ENCODE measurements around the gene C1orf115.

The C1orf115 gene

DNA sequence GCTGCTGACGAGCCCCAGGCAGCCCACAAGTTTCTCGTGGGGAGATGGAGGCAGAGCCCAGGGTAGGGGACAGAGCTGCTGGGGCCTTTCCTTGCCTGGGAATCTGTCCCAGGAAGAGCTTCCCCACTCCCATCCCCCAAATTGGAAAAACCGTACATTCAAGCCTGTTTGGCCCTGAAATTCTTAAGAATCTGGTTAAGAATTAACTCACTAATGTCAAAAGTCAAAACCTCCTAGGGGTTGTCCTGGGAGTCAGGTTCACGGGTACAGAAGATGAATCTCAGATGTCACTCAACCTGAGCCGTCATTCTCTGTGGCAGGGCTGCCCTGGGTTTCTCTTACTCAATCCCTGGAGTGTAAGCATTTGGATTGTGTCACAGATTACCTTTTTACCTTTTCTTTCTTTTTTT lies 8.4 kb downstream of the C1orf115 start:
- TF ChIP-seq, protein P1, sequence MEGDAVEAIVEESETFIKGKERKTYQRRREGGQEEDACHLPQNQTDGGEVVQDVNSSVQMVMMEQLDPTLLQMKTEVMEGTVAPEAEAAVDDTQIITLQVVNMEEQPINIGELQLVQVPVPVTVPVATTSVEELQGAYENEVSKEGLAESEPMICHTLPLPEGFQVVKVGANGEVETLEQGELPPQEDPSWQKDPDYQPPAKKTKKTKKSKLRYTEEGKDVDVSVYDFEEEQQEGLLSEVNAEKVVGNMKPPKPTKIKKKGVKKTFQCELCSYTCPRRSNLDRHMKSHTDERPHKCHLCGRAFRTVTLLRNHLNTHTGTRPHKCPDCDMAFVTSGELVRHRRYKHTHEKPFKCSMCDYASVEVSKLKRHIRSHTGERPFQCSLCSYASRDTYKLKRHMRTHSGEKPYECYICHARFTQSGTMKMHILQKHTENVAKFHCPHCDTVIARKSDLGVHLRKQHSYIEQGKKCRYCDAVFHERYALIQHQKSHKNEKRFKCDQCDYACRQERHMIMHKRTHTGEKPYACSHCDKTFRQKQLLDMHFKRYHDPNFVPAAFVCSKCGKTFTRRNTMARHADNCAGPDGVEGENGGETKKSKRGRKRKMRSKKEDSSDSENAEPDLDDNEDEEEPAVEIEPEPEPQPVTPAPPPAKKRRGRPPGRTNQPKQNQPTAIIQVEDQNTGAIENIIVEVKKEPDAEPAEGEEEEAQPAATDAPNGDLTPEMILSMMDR (IDR thresholded peaks at IDR 0.05; ENCODE audit: insufficient read depth, low read depth, low read length, missing control alignments): no peak
- no peak for DNase-seq (ENCODE audit: low read depth)
- H3K4me3 ChIP-seq (ENCODE audit: low read length): no peak overlapping the region

DNA sequence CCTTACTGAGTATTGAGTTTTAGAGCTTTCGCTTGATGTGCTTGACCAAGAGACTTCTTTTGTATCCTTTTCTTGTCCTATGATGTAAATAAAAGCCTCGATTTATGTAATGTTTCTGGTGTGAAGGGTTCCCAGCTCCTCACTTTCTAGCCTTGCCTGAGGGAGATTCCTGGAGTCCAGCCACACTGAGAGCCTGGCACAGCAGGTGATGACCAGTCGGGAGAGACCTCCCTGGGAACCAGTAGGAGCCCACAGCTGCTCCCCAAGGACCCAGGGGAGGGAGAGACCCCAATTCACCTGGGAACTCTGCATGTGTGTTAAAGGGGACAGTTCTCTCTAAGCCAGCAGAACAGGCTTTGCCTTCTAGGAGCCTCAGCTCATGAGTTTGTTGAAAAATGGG lies 8.9 kb downstream of the C1orf115 start:
- no peak for DNase-seq (ENCODE audit: low read depth)
- TF ChIP-seq, protein P1 (IDR thresholded peaks at IDR 0.05; ENCODE audit: insufficient read depth, low read depth, low read length, missing control alignments): no peak
- no peak overlapping the region for H3K4me3 ChIP-seq (ENCODE audit: low read length)

DNA sequence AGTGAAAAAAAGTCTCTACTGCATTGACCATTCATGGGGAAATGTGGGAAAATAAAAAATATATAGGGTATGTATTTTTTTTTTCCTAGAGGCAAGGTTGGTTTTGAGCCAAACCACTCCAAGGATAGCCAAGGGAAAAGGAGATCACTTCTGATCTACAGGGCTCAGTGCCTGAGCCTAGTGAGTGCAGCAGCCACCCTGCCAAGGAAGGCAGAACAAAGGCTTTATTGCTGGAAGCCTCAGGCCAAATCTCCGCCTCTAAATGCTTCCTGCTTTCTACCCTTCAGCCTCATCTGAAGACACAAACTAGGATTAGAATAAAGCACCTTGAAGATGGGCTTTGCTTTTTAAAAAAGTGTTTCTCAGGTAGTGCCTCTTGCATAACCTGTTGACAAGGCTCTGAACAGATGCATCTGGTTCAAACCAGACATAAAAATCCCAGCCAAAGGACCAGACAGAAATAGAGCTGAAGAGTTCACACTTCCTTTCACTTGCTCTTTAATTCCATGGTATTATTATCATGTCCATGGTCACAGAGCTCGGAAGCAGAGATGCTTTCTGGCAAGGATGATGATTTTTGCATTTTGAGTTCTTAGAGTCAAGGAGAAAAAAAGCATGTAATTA lies 10.5 kb downstream of the C1orf115 start:
- peak; percentile 25 for DNase-seq (ENCODE audit: low read depth)
- TF ChIP-seq, protein P1 (IDR thresholded peaks at IDR 0.05; ENCODE audit: insufficient read depth, low read depth, low read length, missing control alignments): no peak
- H3K4me3 ChIP-seq (ENCODE audit: low read length): no peak overlapping the region

DNA sequence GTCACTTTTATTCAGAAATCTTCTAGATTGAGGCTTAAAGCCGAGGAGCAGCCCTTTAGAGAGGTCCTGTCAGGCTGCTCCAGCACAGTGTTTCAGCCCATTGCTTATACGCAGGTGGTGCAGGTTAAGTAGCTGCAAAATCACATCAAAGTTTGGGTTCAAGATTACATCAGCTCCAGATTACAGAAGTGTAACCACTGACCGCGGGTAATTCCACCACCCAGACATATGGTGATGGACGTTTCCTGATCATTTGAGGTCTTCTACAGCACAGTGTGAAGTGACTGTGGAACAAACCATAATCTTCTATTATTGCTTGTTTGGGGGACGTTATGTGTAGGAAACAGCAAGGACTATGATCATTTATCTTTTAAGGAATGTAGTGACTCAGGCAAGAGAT lies 11.8 kb downstream of the C1orf115 start:
- no peak overlapping the region for H3K4me3 ChIP-seq (ENCODE audit: low read length)
- DNase-seq (ENCODE audit: low read depth): no peak
- TF ChIP-seq, protein P1 (IDR thresholded peaks at IDR 0.05; ENCODE audit: insufficient read depth, low read depth, low read length, missing control alignments): no peak

DNA sequence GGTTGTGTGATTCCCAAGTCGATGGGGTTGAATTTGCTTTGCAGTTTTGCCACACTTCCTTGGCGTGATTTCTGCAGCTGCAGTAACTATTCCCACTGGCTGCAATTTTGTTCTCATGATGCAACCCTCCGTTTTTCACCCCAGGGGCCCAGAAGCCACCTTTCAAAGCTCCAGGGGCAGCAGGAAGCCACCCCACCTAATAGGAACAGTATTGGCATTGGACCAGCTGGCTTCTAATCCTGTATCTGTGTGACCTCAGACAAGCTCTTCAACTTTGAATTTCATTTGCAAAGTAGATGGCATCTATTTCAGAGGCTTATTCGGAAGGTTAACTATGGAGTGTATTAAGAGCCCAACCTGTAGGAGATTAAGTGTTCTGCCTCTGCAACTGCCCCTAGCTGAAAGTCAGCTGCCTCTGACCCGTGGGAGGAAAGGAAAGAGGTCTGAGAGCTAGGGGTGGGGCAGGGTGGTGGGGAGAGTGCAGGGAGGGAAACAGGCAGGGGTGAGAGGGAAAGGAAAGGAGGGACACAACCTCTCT lies 12.6 kb downstream of the C1orf115 start:
- no peak overlapping the region for H3K4me3 ChIP-seq (ENCODE audit: low read length)
- TF ChIP-seq, protein P1 (IDR thresholded peaks at IDR 0.05; ENCODE audit: insufficient read depth, low read depth, low read length, missing control alignments): no peak
- no peak for DNase-seq (ENCODE audit: low read depth)

DNA sequence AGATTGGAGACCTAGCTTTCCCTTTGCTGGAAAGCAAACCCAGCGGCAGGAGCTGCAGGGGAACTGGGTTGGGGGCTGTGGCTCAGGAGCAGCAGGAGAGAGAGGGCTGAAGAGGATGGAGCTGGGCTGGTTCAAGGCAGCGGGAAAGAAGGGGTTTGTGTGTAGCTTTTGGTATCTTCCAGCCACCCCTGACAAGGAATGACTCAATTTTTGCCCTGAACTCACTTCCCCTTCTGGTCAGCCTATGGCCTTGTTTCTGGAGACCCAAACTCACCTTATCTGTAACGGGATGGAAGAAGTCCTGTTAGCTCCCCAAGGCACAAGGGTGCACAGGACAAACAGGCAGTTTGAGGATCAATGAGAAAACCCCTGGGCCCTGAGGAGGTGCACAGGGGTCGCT lies 13.1 kb downstream of the C1orf115 start:
- no peak for DNase-seq (ENCODE audit: low read depth)
- H3K4me3 ChIP-seq (ENCODE audit: low read length): no peak overlapping the region
- TF ChIP-seq, protein P1 (IDR thresholded peaks at IDR 0.05; ENCODE audit: insufficient read depth, low read depth, low read length, missing control alignments): no peak

DNA sequence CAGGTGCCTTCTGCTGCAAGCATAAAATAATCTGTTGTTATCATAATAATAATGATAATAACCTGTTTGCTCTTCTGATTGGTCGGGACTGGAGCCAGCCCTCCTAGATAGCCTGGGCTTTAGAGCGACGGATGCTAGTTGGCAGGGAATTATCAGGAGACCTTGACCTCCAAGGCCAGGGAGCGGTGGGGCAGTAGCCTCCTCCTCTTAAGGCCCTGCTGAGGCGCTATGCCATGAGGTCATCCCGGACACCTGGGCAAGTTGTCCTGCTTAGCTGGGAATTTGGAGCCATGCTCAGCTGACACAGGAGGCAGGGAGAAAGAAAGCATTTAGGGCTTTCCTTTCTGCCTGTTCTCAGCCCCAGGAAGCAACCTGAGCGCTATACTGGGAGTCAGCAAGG lies 15.6 kb downstream of the C1orf115 start:
- TF ChIP-seq, protein P1 (IDR thresholded peaks at IDR 0.05; ENCODE audit: insufficient read depth, low read depth, low read length, missing control alignments): no peak
- DNase-seq (ENCODE audit: low read depth): no peak
- no peak overlapping the region for H3K4me3 ChIP-seq (ENCODE audit: low read length)
